GM12873 (cell line): ENCODE measurements around the gene TLK1.

ENCODE experiments used
- CTCF ChIP-seq: IDR thresholded peaks from 2 replicates; pipeline ENCODE4 v1.5.1; 2012; ENCODE audit warnings: low read depth, mild to moderate bottlenecking, moderate library complexity, low read length, control low read depth; ENCODE audit not compliant: insufficient read depth; ENCODE audit errors: missing control alignments

The TLK1 gene

GRCh38 chr2:171180229-171180930 is 19.7 kb upstream of the TLK1 start:
- TF ChIP-seq CTCF = no peak

- no peak for TF ChIP-seq CTCF
These were observed 18.3 kb upstream of the TLK1 start for GRCh38 chr2:171178993-171179392.

GRCh38 chr2:171176516-171176915 is 15.8 kb upstream of the TLK1 start:
- no peak for TF ChIP-seq CTCF

- TF ChIP-seq CTCF = no peak
These were observed 13.4 kb upstream of the TLK1 start for GRCh38 chr2:171174075-171174474.

- no peak for TF ChIP-seq CTCF
These were observed 12.4 kb upstream of the TLK1 start for GRCh38 chr2:171173087-171173486.

GRCh38 chr2:171171808-171172207 is 11.1 kb upstream of the TLK1 start:
- TF ChIP-seq CTCF = no peak

GRCh38 chr2:171169839-171170238 is 9.1 kb upstream of the TLK1 start:
- no peak for TF ChIP-seq CTCF
